HUDEP-2 (cell line): ENCODE data around the gene EXPH5.
"Not testable (repeated sequence)": the region's sequence is repeated elsewhere in the genome, so short reads cannot be mapped to it uniquely, and the experiment has no call there.

Source experiments
- DNase-seq, 76 experiments: peaks; one replicate each; lab custom pipeline; 2025; ENCODE audit not compliant: unreplicated experiment in 76 of 76; lab: John Stamatoyannopoulos, UW

Gene EXPH5

DNA sequence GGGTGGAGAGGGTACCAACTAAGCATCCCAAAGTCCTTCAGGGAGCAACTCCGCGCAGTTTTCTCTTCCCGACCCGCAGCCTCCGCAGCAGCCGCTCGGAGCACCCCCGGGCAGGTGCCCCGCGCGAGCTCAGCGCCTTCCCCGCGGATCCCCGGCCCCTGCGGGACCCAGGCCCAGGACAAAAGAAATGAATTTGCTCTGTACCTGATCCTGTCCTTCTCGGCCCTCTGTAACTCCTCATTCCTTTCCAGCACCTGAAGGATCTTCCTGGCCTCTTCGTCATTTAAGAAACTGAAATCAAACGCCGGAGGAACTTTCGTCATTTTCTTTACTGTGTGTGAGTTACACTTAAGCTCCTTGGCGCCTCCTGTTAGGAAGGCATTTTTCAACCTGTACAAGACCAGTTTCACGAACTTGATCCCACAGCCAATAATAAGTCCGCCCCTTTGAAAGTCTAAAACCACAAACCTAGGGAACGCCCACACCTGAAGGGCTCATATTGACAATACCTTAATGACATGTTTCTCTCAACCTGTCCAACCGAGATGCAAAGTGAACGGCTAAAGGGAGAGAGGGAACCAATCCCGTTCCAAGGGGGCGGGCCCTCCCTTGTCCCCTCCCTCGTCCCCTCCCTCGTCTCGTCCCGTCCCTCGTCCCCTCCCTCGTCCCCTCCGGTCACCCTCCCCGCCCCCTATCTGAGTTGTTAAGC lies at the start of gene EXPH5:
Gene EXPH5 (minus strand): TSS at position 555 of the 709 bp plus-strand sequence. CDS start 232 bp downstream, at position 323.
- peak in 73 of 76 experiments; percentile 5 to 88 (median 61) for DNase-seq

DNA sequence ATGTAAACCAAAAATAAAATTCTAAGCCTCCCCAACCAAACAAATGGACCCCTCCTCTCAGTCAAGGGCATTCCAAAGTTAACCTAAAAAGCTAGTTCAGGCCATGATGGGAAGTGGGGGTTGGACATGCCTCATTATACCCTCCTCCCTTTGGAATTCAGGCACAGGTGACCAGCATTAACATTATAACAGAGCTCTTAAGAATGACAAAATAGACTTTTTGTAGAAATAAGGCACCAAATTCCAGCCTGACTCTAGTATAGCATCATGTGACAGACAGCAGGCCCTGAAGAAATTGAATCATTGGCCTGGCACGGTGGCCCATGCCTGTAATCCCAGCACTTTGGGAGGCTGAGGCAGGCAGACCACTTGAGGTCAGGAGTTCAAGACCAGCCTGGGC lies 48.2 kb upstream of the EXPH5 start:
- DNase-seq, result not testable (repeated sequence)

GRCh38 chr11:108639146-108639545 lies 45.6 kb upstream of the EXPH5 start:
- DNase-seq, result no peak

DNA sequence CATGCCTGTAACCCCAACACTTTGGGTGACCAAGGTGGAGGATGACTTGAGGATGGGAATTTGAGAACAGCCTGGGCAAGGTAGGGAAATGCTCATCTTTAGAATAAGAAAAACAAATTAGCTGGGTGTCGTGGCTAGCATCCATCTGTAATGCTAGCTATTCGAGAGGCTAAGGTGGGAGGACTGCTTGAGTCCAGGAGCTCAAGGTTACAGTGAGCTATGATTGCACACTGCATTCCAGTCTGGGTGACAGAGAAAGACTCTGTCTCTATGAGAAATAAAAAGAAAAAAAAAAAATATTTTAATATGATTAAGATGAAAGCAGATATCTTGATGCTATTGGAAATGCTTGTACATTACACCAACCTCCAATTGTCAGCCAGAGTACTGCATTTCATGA lies 42.7 kb upstream of the EXPH5 start:
- DNase-seq, result no peak

DNA sequence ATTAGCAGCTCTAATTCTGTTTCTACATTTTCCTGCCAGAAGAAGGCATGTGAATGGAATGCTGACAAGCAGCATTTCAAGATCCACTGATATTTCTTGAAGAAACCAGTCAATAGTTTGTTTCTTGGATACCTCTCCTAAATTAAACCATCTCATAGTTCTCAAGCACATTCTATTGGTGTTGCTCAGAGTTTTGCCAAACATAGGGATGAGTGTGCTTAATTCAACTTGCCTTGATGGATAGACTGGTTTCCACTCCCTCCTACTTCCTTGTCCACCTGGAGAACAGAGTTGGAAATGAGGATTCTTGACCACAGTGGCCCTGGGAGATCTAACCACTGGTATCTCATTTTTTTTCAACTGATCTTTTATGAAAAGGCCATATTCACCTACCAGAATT lies 41.5 kb upstream of the EXPH5 start:
- DNase-seq, result no peak

DNA sequence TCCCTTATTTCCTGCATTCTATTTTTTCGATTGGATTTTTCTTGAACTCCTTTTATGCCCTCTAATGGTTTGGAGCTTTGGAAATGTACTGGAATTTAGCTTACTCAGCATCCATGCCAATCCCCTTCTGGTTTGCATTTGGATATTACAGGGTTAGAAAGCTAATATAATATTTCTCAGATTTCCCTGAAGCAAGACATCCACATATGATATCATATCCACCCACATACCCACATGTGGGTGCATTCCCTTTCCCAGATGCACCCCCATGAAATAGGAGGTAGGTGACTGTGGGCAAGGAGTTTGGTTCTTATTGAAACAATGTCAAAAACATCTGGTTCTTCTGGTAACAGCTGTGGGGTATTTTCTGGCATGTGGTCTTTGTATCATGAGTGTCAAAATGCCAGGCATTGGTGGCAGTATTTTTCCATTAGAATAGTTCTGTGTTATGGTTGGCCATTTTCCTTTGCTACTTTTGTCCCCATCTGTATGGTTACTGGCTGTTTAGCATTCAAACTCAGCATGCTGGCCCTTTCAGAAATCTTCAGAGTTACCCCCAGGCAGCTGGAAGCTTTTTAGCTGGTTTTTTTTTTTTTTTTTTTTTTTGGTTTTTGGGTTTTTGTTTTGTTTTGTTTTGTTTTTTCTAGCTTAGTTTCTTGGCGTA lies 38.6 kb upstream of the EXPH5 start:
- no peak for DNase-seq

- no peak for DNase-seq
Measured at GRCh38 chr11:108629274-108629673, 35.7 kb upstream of the EXPH5 start.

DNA sequence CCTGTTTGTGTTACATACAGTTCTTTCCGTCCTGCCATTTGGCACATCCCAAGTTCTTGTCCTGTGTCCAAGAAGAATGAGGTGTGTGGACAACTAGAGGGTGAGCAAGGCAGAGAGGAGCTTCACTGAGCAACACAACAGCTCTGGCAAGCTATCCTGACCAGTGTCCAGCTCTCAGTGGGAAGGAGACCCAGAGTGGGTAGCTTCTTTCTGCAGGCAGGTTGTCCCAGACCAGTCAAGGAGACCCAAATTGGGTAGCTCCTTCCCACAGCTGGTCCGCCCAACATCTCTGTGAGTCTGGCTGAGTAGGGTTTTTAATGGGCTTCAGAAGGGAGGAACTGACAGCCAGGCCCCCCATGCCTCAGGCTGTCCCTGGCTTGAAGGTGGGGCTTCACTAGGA lies 35.2 kb upstream of the EXPH5 start:
- DNase-seq, result no peak

GRCh38 chr11:108628326-108628725 lies 34.8 kb upstream of the EXPH5 start:
- no peak for DNase-seq

DNA sequence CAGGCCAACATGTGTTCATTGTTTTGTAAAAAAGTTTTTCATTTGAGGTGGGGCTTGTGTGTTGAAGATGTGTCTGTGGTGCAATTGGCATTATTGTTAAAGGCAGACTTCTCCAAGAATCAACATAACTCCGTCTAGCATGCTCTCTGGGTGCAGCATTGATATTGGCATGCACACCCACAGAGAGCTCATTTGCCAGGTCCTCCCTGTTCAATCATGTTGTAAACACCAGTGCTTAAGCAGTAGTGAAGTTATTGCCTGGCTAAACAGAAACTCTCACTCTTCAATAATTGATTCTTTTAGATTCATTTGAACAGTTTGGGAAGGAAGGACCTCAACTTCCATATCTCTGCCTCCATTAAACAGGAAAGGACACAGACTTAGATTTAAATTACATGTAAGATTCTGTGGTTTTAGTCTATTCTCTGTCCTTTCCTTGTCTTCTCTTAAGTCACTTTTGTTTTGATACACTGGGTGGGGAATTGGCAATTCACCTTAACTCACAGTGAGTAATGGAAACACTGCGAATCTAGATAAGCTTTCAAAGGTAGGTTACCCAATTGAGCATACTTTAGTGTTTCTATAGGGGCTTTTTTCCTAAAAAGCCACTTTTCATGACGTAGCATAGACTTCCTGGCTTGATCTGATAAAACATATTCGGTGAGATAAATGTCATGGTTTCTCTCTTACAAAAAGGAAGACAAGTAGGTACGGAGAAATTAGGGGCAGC lies 30.8 kb upstream of the EXPH5 start:
- no peak for DNase-seq

DNA sequence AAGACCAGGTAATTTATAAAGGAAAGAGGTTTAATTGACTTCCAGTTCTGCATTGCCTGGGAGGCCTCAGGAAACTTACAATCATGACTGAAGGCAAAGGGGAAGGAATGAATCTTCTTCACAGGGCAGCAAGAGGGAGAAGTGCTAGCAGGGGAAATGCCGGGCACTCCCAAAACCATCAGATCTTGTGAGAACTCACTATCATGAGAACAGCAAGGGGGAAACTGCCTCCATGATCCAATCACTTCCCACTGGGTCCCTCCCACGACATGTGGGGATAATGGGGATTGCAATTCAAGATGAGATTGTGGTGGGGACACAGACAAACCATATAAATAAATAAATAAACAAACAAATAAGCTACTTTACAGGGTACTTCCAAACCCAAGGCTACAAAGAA lies 28.8 kb upstream of the EXPH5 start:
- DNase-seq, result no peak

DNA sequence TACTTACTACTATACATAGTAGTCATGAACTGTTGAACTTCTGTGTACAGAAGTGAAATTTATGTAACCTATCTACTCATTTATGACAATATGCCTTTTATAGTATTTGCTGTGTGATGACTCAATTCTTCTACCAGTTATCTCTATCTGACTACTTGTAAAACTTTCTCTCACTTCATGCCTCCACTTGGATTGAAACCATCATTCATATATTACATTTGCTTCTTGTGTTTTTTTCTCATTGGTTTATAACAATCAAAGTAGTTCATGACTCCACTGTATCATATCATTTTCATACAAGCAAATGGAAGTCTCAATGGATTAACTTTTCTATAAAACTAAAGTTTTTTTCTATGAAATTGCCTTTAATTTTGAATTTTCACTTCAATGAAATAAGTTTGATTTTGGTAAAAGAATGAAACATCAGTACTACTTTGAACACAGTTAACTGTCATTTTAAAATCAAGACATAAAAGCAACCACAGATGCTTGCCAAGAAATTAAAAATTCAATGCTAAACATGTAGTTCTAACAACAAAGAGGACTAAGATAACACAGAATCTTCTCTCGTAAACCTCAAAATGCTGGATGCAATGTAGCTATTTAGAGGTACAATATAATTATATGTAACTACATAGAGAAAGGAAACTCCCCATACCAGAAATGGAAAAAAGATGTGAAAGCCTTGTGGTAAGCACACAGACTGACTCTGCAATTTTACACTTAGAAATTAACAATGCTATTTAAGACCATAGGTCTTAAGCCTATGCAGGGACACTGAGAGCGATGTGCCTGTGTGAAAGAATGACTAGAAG lies 27.6 kb upstream of the EXPH5 start:
- DNase-seq, result no peak

- no peak for DNase-seq
Measured at GRCh38 chr11:108618529-108618928, 25.0 kb upstream of the EXPH5 start.

GRCh38 chr11:108617055-108617454 lies 23.5 kb upstream of the EXPH5 start:
- DNase-seq, result no peak

DNA sequence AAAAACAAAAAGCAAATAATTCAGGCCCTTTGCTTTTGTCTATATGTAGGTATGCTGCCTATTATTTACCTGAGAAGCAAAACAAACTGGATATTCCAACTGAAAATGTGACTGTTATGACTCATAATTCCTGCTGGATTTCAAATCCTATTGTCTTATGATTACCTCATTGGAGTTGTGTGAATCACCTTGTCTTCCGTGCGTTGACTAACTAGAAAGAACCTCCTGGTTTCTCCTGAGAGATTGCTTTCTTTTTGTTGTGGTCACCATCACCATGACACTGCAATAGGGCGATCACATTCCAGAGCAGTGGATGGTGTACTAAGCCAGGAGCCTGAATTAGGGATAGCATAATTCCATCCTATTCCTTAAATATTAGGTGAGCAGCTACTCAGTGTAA lies 23.0 kb upstream of the EXPH5 start:
- no peak for DNase-seq

- DNase-seq, result no peak
Measured at GRCh38 chr11:108614086-108614485, 20.5 kb upstream of the EXPH5 start.

DNA sequence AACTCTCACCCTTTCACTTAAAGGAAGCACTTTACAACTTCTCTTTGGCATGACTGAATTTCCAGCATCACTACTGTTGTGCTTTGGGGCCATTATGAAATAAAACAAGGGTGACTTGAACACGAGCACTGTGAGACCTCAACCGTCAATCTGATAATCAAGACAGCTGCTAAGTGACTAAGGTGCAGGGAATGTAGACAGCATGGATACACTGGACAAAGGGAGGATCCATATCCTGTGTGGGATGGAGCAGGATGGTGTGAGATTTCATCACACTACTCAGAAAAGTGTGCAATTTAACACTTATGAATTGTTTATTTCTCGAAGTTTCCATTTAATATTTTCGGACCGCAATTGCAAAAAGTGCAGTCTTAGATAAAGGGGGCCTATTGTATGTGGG lies 16.1 kb upstream of the EXPH5 start:
- DNase-seq, result no peak

- DNase-seq, result no peak
Measured at GRCh38 chr11:108608548-108608947, 15.0 kb upstream of the EXPH5 start.

DNA sequence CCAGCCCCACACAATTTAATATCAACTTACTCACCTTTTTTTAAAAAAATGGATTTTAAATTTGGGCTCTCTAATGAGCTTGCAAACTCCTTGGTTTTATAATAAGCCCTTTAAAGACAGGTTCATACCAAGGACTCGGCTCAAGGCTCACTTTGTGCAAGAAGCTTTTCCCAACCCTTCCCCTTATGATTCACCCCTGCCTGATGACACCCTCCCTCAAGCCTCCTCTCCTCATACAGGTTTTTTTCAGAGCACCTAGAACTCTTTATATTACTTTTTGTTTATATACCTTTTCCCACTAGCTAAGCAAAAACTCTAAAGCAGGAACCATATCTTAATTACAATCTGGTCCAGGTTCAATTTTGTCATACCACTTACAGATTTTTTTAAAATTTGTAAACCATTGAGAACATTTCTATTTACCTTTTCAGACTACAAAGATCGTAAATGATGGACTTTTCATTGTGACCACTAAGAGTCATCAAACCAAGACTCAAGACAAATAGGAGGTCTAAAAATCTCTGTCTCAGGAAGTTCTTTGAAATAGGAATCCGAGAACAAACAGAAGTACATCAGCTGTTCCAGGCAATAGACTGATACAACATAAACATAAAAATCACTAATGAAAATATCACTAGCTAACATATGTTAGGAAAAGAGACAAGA lies 13.1 kb upstream of the EXPH5 start:
- no peak for DNase-seq

- DNase-seq, result no peak
Measured at GRCh38 chr11:108606070-108606469, 12.5 kb upstream of the EXPH5 start.
